HG03196 (cell line): ENCODE measurements around the gene PPFIBP2.
"Not testable (repeated sequence)": the region's sequence is repeated elsewhere in the genome, so short reads cannot be mapped to it uniquely, and the experiment has no call there.

Experiments used
- ATAC-seq: cut with Tn5 transposase; IDR thresholded peaks from one replicate; pipeline ENCODE4 v1.9.1; 2021; ENCODE audit not compliant: unreplicated experiment

PPFIBP2 gene

GRCh38 chr11:7498193-7498592 is 15.6 kb upstream of the PPFIBP2 start:
- no peak for ATAC-seq

GRCh38 chr11:7499081-7499480 is 14.7 kb upstream of the PPFIBP2 start:
- ATAC-seq: no peak

- ATAC-seq: no peak
These were observed 13.5 kb upstream of the PPFIBP2 start for GRCh38 chr11:7500251-7500650.

GRCh38 chr11:7501251-7501650 is 12.5 kb upstream of the PPFIBP2 start:
- ATAC-seq: no peak

GRCh38 chr11:7501894-7502293 is 11.9 kb upstream of the PPFIBP2 start:
- no peak for ATAC-seq

- no peak for ATAC-seq
These were observed 7.6 kb upstream of the PPFIBP2 start for GRCh38 chr11:7506243-7506642.

GRCh38 chr11:7508087-7508486 is 5.7 kb upstream of the PPFIBP2 start:
- ATAC-seq: no peak

GRCh38 chr11:7509966-7510365 is 3.8 kb upstream of the PPFIBP2 start:
- no peak for ATAC-seq

- ATAC-seq: no peak
These were observed 2.4 kb upstream of the PPFIBP2 start for GRCh38 chr11:7511401-7511800.

GRCh38 chr11:7512525-7513233 is 1.1 kb upstream of the PPFIBP2 start:
- peak; percentile 66 for ATAC-seq

GRCh38 chr11:7514099-7514591 is 346 bp downstream of the PPFIBP2 start:
- peak; percentile 9 for ATAC-seq

- no peak for ATAC-seq
These were observed 1.7 kb downstream of the PPFIBP2 start for GRCh38 chr11:7515447-7515886.

GRCh38 chr11:7516475-7516874 is 2.7 kb downstream of the PPFIBP2 start:
- no peak for ATAC-seq

- ATAC-seq: not testable (repeated sequence)
These were observed 3.9 kb downstream of the PPFIBP2 start for GRCh38 chr11:7517743-7518142.

- no peak for ATAC-seq
These were observed 5.2 kb downstream of the PPFIBP2 start for GRCh38 chr11:7518811-7519562.

GRCh38 chr11:7520011-7520942 is 6.5 kb downstream of the PPFIBP2 start:
- ATAC-seq: peak; percentile 47

- ATAC-seq: peak; percentile 82
These were observed 7.2 kb downstream of the PPFIBP2 start for GRCh38 chr11:7520981-7521487.

- no peak for ATAC-seq
These were observed 8.3 kb downstream of the PPFIBP2 start for GRCh38 chr11:7522121-7522520.

- no peak for ATAC-seq
These were observed 8.7 kb downstream of the PPFIBP2 start for GRCh38 chr11:7522546-7522945.

GRCh38 chr11:7523416-7524210 is 9.8 kb downstream of the PPFIBP2 start:
- no peak for ATAC-seq
